ENCODE measurements around the gene CRACR2A.

- no peak for TF ChIP-seq ZNF302 (CRISPR knock-in tag; IDR thresholded peaks at IDR 0.05)
- no peak for TF ChIP-seq SREBF2 (IDR thresholded peaks at IDR 0.05)
- TF ChIP-seq ZFP36 (IDR thresholded peaks at IDR 0.05; ENCODE audit: borderline replicate concordance, partially characterized antibody) = no peak
- TF ChIP-seq, protein P1, sequence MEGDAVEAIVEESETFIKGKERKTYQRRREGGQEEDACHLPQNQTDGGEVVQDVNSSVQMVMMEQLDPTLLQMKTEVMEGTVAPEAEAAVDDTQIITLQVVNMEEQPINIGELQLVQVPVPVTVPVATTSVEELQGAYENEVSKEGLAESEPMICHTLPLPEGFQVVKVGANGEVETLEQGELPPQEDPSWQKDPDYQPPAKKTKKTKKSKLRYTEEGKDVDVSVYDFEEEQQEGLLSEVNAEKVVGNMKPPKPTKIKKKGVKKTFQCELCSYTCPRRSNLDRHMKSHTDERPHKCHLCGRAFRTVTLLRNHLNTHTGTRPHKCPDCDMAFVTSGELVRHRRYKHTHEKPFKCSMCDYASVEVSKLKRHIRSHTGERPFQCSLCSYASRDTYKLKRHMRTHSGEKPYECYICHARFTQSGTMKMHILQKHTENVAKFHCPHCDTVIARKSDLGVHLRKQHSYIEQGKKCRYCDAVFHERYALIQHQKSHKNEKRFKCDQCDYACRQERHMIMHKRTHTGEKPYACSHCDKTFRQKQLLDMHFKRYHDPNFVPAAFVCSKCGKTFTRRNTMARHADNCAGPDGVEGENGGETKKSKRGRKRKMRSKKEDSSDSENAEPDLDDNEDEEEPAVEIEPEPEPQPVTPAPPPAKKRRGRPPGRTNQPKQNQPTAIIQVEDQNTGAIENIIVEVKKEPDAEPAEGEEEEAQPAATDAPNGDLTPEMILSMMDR (IDR thresholded peaks at IDR 0.05) = no peak
- TF ChIP-seq BHLHE40 (IDR thresholded peaks at IDR 0.05; ENCODE audit: low read depth, low read length) = no peak
- TF ChIP-seq RFX5 (IDR thresholded peaks at IDR 0.05) = no peak
- no peak for TF ChIP-seq SMC3 (IDR thresholded peaks at IDR 0.05)
- no peak for TF ChIP-seq GATA3 (IDR thresholded peaks at IDR 0.05; ENCODE audit: borderline replicate concordance)
- no peak for TF ChIP-seq PBX3 (IDR thresholded peaks at IDR 0.05)
- TF ChIP-seq RCOR1 (IDR thresholded peaks at IDR 0.05; ENCODE audit: low read depth, low read length) = no peak
- no peak for TF ChIP-seq FOSL2 (IDR thresholded peaks at IDR 0.05)
- TF ChIP-seq FOSL2 (CRISPR knock-in tag; IDR thresholded peaks at IDR 0.05) = no peak
- TF ChIP-seq, protein P2, sequence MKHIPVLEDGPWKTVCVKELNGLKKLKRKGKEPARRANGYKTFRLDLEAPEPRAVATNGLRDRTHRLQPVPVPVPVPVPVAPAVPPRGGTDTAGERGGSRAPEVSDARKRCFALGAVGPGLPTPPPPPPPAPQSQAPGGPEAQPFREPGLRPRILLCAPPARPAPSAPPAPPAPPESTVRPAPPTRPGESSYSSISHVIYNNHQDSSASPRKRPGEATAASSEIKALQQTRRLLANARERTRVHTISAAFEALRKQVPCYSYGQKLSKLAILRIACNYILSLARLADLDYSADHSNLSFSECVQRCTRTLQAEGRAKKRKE (CRISPR knock-in tag; IDR thresholded peaks at IDR 0.05; ENCODE audit: low read depth) = no peak
- no peak for TF ChIP-seq USF2 (IDR thresholded peaks at IDR 0.05)
These were observed 38.5 kb upstream of the CRACR2A start for GRCh38 chr12:3791256-3791874.

All from A549 (cell line).